HCT116 (cell line): ENCODE measurements around the gene TMTC2. TPM values are rescaled to one million over a fixed set of nuclear protein-coding genes. Genes with fewer than 3 reads are reported as not detected.
"Not testable (repeated sequence)": the region's sequence is repeated elsewhere in the genome, so short reads cannot be mapped to it uniquely, and the experiment has no call there.

Experiments
- ATAC-seq: fragments of 200-7000 bp; cut with Tn5 transposase; 2 replicates; pipeline ENCODE4 v1.9.1; 2020; ENCODE audit warnings: mild to moderate bottlenecking, moderate library complexity
- BruUV-seq: library from RNA; stranded (reverse); fragments of 400-500 nt; replicated peaks from 2 replicates; lab custom pipeline; 2021; lab: Mats Ljungman, UMichigan
- CTCF ChIA-PET: fragments of 300-600 bp; sonication (Branson Sonifier 250); formaldehyde crosslinking; loops from one replicate; lab custom pipeline; 2021; ENCODE audit warnings: antibody characterized with exemption; lab: Charles Lee
- POLR2A ChIA-PET: fragments of 300-600, 350-600 bp; sonication (Branson Sonifier 250); formaldehyde crosslinking; loops from one replicate; lab custom pipeline; 2021; ENCODE audit warnings: antibody characterized with exemption; lab: Charles Lee
- RAD21 ChIA-PET, 2 experiments: fragments of 300-600 bp; sonication (Branson Sonifier 250); formaldehyde crosslinking; loops; one replicate each; lab custom pipeline; 2023; ENCODE audit warnings: low total read pairs in 2 of 2; ENCODE audit not compliant: uncharacterized antibody in 2 of 2, unreplicated experiment in 2 of 2, low non-redundant PET in 1 of 2; lab: Charles Lee
- DNase-seq: peaks from one replicate; pipeline ENCODE4 v3.0.0-alpha.2; 2010; ENCODE audit warnings: low read depth, low spot score
- H2AFZ ChIP-seq: fragments of 200-600 bp; shearing (Covaris generic), sonication (generic); 2 replicates; pipeline ENCODE4 v1.6.1; 2017; ENCODE audit warnings: low read depth, mixed run types, mixed read lengths, antibody characterized with exemption, low read length; ENCODE audit not compliant: poor library complexity, severe bottlenecking
- H3K27ac ChIP-seq: 2 replicates; pipeline ENCODE4 v1.5.1; 2012; ENCODE audit warnings: low read depth, low read length
- H3K27me3 ChIP-seq: fragments of 200-600 bp; sonication (generic); 2 replicates; pipeline ENCODE4 v1.6.1; 2016; ENCODE audit warnings: mixed run types, low read length, mixed read lengths; ENCODE audit not compliant: insufficient read depth
- H3K36me3 ChIP-seq, 2 experiments: fragments of 200-500 bp in 1 of 2; fragments of 200-600 bp in 1 of 2; sonication (Bioruptor generic) in 1 of 2; sonication (generic) in 1 of 2; 2 replicates each; pipeline versions ENCODE4 v1.5.1 to v1.6.1; 2014 to 2016; ENCODE audit warnings: low read length in 2 of 2, inconsistent platforms in 1 of 2, mixed read lengths in 1 of 2, mixed run types in 1 of 2; ENCODE audit not compliant: insufficient read depth in 2 of 2, control insufficient read depth in 1 of 2
- H3K4me1 ChIP-seq, 2 experiments: fragments of 200-600 bp in 1 of 2; sonication (generic) in 1 of 2; 2 replicates each; pipeline versions ENCODE4 v1.5.1 to v1.6.1; 2012 to 2017; ENCODE audit warnings: low read length in 2 of 2, inconsistent platforms in 1 of 2, mild to moderate bottlenecking in 1 of 2, mixed read lengths in 1 of 2, mixed run types in 1 of 2, moderate library complexity in 1 of 2; ENCODE audit not compliant: insufficient read depth in 2 of 2, control insufficient read depth in 1 of 2
- H3K4me2 ChIP-seq: fragments of 200-600 bp; sonication (generic); 2 replicates; pipeline ENCODE4 v1.6.1; 2017; ENCODE audit warnings: mixed run types, low read length, mixed read lengths
- H3K4me3 ChIP-seq, 2 experiments: fragments of 200-600 bp in 1 of 2; sonication (generic) in 1 of 2; replicated peaks in 1 of 2; 2 replicates each; pipeline ENCODE4 v1.5.1; 2011 to 2016; ENCODE audit warnings: low read length in 2 of 2, control low read depth in 1 of 2, low read depth in 1 of 2, mild to moderate bottlenecking in 1 of 2, mixed read lengths in 1 of 2, mixed run types in 1 of 2
- H3K79me2 ChIP-seq: fragments of 200-600 bp; sonication (generic); 2 replicates; pipeline ENCODE4 v1.6.1; 2017; ENCODE audit warnings: mild to moderate bottlenecking, mixed run types, low read length, moderate library complexity, mixed read lengths; ENCODE audit not compliant: insufficient read depth
- H3K9ac ChIP-seq: fragments of 200-600 bp; sonication (generic); 2 replicates; pipeline ENCODE4 v1.6.1; 2016; ENCODE audit warnings: low read length, mixed read lengths
- H3K9me2 ChIP-seq: fragments of 200-600 bp; sonication (generic), shearing (Covaris generic); 2 replicates; pipeline ENCODE4 v1.6.1; 2017; ENCODE audit warnings: mixed run types, mild to moderate bottlenecking, moderate library complexity; ENCODE audit not compliant: insufficient read depth
- H3K9me3 ChIP-seq, 2 experiments: fragments of 200-500 bp in 1 of 2; fragments of 200-600 bp in 1 of 2; sonication (Bioruptor generic) in 1 of 2; sonication (generic) in 1 of 2; 2 replicates each; pipeline ENCODE4 v1.6.1; 2014 to 2017; ENCODE audit warnings: low read length in 2 of 2, mixed read lengths in 2 of 2, inconsistent platforms in 1 of 2, low read depth in 1 of 2, mild to moderate bottlenecking in 1 of 2, mixed run types in 1 of 2, moderate library complexity in 1 of 2; ENCODE audit not compliant: control insufficient read depth in 1 of 2, insufficient read depth in 1 of 2
- H4K20me1 ChIP-seq: fragments of 200-600 bp; sonication (generic), shearing (Covaris generic); 2 replicates; pipeline ENCODE4 v1.6.1; 2017; ENCODE audit warnings: mixed run types, mild to moderate bottlenecking, moderate library complexity; ENCODE audit not compliant: insufficient read depth
- intact Hi-C: fragments of 100-400 bp; cut with micrococcal nuclease; formaldehyde crosslinking; loops from 2 replicates; pipeline ENCODE4 v1.10.0; 2022
- total RNA-seq: library from RNA; stranded (reverse); gene quantifications from one replicate; pipeline ENCODE4 v1.2.1, GENCODE V29; 2021; ENCODE audit not compliant: unreplicated experiment
- TF ChIP-seq, protein P1 (sequence below), 3 experiments: fragments of 200-600 bp in 1 of 3; sonication (generic) in 1 of 3; IDR thresholded peaks in 2 of 3; conservative IDR thresholded peaks in 1 of 3; 2 replicates each; pipeline ENCODE4 v1.5.1; 2012 to 2017; ENCODE audit warnings: low read depth in 2 of 3, low read length in 2 of 3, antibody characterized with exemption in 1 of 3, borderline replicate concordance in 1 of 3, control low read depth in 1 of 3, mild to moderate bottlenecking in 1 of 3, mixed read lengths in 1 of 3, mixed run types in 1 of 3, moderate library complexity in 1 of 3; ENCODE audit not compliant: insufficient read depth in 1 of 3

TMTC2 gene
- total RNA-seq, 1 experiment from 2014 or later, result 11.5 TPM

DNA sequence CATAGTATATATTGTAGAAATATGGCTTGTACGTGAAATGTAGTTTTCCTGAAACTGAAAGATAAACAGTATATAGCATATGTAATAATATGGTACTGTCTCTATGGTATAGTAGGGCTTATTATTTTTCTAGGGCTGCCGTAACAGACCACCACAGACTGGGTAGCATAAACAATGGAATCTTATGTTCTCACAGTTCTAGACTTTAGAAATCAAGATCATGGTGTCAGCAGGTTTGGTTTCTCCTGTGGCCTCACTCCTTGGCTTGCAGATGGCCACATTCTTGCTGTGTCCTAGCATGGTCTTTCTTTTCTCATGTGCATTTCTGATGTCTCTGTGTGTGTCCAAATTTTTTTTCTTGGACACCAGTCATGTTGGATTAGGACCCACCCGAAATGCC lies 155.8 kb downstream of the TMTC2 start:
- intact Hi-C loops, result no loop called here
- Histone ChIP-seq H3K27ac (no peak overlapping the region), H3K27me3 (no peaks in the 10 kb centered on the region), H3K79me2 (no peaks in the 10 kb centered on the region), H2AFZ (no peak overlapping the region), H3K4me1 (no peaks in the 10 kb centered on the region), H3K9ac (no peak overlapping the region), H3K4me3 (no peak overlapping the region), H3K9me3 (no peaks in the 10 kb centered on the region), H3K4me2 (no peak overlapping the region)
- no TSS peak for BruUV-seq
- CTCF ChIA-PET, result no interaction called here
- no peak for DNase-seq
- POLR2A ChIA-PET, result no interaction called here
- TF ChIP-seq, protein P1, sequence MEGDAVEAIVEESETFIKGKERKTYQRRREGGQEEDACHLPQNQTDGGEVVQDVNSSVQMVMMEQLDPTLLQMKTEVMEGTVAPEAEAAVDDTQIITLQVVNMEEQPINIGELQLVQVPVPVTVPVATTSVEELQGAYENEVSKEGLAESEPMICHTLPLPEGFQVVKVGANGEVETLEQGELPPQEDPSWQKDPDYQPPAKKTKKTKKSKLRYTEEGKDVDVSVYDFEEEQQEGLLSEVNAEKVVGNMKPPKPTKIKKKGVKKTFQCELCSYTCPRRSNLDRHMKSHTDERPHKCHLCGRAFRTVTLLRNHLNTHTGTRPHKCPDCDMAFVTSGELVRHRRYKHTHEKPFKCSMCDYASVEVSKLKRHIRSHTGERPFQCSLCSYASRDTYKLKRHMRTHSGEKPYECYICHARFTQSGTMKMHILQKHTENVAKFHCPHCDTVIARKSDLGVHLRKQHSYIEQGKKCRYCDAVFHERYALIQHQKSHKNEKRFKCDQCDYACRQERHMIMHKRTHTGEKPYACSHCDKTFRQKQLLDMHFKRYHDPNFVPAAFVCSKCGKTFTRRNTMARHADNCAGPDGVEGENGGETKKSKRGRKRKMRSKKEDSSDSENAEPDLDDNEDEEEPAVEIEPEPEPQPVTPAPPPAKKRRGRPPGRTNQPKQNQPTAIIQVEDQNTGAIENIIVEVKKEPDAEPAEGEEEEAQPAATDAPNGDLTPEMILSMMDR (IDR thresholded peaks at IDR 0.05 in 2 of 3, conservative IDR thresholded peaks at IDR 0.05 in 1 of 3; ENCODE audit: borderline replicate concordance in 1 of 3, insufficient read depth in 1 of 3, low read depth in 2 of 3, low read length in 2 of 3), result no peak
- TF ChIP-seq, all 23 proteins: peak for 0
- Histone ChIP-seq H3K36me3 (no peaks in the 10 kb centered on the region), H3K9me2 (no peaks in the 10 kb centered on the region; the same call in 1 of the 2 replicates), H4K20me1 (no peaks in the 10 kb centered on the region)
- no peak for ATAC-seq
- RAD21 ChIA-PET, result no interaction called here

- H3K9ac ChIP-seq, H3K36me3 ChIP-seq, H2AFZ ChIP-seq, H4K20me1 ChIP-seq, DNase-seq, H3K27me3 ChIP-seq, H3K27ac ChIP-seq, POLR2A ChIA-PET, RAD21 ChIA-PET, H3K9me2 ChIP-seq, BruUV-seq, ATAC-seq, H3K9me3 ChIP-seq, H3K4me3 ChIP-seq, H3K79me2 ChIP-seq, H3K4me2 ChIP-seq, intact Hi-C loops, H3K4me1 ChIP-seq: not testable (repeated sequence)
- CTCF ChIA-PET, result interaction anchor here (0.7 kb wide), 1 partner anchor 160 kb away, joined by 3 read pairs; no protein-coding TSS in a partner anchor
Observed at GRCh38 chr12:82845076-82845475, 158.4 kb downstream of the TMTC2 start.
